Neural progenitor cell (in vitro differentiated cells): ENCODE results near the gene SLC25A47.
"Not testable (repeated sequence)": the region's sequence is repeated elsewhere in the genome, so short reads cannot be mapped to it uniquely, and the experiment has no call there.

ENCODE experiments used
- CTCF ChIP-seq: fragments of 200-600 bp; sonication (generic); IDR thresholded peaks from 2 replicates; pipeline ENCODE4 v1.5.1; 2017; ENCODE audit warnings: antibody characterized with exemption, mild to moderate bottlenecking
- EZH2 ChIP-seq: fragments of 200-600 bp; sonication (generic); IDR thresholded peaks from 2 replicates; pipeline ENCODE4 v1.6.1; 2017; ENCODE audit warnings: antibody characterized with exemption, mild to moderate bottlenecking, moderate library complexity
- EZH2phosphoT487 ChIP-seq: fragments of 200-600 bp; sonication (generic); IDR thresholded peaks from 2 replicates; pipeline ENCODE4 v1.6.1; 2017; ENCODE audit warnings: antibody characterized with exemption

GRCh38 chr14:100344657-100345056 is 21.5 kb downstream of the SLC25A47 start:
- TF ChIP-seq EZH2, CTCF, EZH2phosphoT487: not testable (repeated sequence)
